Measurements from ENCODE around the gene UBAC1.
"Not testable (repeated sequence)": the region's sequence is repeated elsewhere in the genome, so short reads cannot be mapped to it uniquely, and the experiment has no call there.

UBAC1 gene

DNA sequence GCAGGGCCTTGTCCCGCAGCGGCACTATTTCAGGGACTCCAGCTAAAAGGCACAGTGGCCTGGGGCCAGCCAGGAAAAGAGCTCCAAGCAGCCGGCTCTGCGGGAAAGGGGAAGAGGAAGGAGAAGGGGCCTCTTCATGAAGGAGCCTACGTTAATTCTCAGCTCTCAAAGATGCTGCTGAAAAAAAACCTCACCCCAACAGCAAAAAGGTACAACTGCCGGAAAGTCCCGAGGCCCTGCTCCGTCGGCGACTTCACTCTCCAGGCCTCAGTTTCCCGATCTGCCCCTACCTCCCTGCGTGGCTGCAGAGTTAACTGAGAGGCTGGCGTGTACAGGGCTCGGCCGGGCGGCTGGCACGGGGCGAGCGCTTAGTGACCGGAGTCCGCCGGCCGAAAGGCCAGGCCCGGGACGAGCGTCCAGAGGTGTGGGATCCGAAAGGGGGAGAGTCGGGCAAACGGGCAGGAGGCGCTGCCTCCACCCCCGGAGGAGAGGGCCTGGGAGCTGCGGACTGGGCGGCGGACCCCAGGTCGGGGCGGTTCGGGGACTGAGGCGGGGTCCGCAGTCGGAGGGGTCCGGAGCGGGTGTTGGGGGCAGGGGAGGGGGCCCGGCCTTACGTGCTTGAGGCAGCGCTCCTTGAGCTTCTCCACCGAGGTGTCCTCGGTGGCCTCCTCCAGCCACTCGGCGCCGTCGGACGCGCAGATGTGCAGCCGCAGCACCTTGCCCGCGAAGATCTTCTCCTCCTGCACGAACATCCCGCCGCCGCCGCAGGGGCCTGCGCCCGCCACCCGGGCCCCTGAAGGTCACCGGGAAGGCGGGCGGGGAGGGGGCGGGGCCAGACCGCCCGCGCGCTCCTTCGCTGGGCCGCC is 529 bp downstream of the UBAC1 start:
- no peak for DNase-seq (ENCODE audit: low read depth in 2 of 2)

DNA sequence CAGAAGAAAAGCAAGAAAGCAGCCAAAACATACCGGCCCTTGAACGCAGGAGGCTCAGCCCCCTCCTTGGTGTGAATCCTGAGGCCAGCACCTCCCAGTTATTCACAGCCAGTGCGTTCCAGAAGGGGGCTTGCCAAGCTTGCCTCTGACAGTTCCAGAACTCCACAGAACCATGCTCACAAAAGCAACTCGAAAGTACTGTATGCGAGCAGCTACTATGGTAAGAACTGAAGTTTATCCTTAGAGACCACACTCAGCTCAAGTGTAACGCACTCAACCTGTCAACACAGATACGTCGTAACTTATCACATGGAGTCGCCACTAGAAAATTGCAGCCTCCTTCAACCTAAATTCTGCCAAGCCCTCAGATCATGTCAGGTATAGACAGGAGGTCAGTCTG is 1.4 kb downstream of the UBAC1 start:
- DNase-seq (ENCODE audit: low read depth in 2 of 2), result no peak

DNA sequence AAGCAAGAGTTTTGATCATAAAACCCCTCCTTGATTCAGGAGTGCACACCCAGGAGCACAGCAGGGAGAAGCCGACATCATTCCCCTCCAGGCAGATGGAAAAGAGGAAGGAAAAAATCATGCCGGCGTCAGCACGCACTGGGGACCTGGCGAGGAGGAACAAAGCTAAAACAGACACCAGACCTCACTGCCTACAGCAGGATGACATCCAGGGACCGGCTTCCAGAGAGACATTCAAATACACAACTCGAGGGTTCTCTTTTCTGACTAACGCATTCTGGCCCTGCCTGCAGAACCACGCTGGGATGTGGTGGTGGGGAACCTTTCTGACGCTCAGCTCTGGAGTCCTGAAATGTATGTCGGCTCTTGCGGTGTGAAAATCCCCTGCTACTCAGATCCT is 2.7 kb downstream of the UBAC1 start:
- DNase-seq (ENCODE audit: low read depth in 2 of 2), result no peak

DNA sequence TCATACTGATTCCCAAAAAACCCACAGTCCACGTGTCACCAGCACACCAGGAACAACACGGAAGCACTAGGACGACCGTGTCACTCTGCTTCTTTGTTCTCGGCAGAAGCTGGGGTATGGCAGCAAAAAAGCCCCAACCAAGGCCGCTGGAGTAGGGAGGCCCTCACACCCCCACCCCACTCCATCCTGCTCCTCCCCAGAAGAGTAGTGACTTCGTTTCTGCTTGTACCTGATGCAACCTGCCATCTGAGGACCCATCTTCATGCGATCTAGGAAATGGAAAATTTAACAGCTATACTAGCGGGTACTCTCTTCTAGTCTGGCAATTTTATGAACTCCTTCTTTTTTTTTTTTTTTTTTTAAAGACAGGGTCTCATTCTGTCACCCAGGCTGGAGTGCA is 3.7 kb downstream of the UBAC1 start:
- no peak for DNase-seq (ENCODE audit: low read depth in 2 of 2)

DNA sequence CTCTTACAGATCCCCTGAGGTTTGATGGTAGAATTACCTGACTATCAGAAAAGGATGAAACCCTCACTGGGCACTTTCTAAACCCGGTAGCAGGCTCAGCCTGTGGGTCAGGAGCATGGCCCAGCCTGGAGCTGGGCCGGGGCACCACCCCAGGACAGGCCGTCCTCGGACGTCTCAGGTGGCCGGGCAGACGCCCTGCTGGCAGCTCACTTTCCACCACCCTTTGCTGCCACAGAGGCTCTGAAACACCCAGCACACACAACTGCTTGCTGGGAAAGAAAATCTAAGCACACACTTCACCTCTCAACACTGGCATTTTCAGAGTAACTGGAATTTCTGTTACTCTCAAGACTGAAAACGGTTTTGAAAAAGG is 4.4 kb downstream of the UBAC1 start:
- DNase-seq (ENCODE audit: low read depth in 2 of 2), result no peak

DNA sequence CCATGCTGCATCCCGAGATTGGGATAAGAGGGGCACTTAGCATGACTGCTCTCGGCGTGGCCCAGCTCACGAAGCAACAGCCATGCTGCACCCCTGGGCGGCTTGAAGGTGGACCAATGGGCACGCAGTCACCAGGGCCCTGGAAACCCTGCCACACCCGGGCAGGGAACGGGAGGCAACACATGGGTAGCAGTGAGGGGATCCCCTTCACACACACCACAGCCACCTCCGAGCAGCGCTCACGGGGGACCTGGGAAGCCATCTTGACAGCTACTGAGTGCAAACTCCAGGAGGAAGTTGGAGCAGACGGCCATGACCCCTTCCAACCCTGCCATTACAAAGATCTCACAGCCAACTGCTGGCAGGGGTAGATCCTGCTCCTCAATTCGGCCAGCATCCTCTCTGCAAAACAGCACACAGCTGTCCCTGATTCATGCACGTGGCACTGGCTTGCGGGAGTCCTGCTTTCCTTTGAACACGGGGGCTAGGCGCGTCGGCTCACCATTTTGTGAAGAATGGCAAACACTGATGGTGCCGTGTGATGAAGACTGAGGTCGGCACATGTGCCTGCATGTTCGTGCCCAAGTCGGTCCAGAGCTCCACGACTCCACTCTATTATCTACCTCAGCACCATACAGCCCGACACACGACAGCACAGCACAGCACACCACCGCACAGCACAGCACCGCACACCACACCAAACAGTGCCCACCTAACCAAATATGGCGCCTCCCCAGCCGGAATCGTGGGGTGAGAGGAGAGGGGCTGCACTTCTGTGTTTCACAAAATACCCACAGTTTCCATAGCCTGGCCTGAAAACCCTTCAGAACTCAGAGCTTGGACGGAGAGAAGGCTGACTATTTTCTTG is 5.0 kb downstream of the UBAC1 start:
- no peak for DNase-seq (ENCODE audit: low read depth in 2 of 2)

DNA sequence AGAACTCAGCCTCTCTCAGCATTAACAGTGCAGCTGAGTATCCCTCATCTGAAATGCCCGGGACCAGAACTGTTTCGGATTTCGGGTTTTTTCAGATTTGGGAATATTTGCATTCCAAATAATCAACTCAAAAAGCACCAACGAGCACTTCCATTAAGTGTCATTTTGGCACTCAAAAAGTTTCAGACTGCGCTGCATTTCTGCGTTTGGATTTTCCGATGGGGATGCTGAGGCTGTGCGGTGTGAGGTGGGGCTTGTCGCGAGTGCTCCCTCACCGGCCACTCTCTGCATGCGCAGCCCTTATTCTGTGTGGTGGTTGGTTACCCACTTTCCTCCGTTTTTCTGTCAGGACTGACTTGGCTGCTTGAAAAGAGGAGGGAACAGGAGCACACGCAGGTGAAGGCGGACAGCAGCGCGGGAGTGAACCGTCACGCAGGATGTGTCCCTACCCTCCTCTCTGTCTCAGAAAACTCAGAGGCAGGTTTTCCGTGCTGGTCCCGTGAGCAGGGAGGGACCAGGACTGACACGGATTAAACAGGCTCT is 8.4 kb downstream of the UBAC1 start:
- no peak for DNase-seq (ENCODE audit: low read depth in 2 of 2)

DNA sequence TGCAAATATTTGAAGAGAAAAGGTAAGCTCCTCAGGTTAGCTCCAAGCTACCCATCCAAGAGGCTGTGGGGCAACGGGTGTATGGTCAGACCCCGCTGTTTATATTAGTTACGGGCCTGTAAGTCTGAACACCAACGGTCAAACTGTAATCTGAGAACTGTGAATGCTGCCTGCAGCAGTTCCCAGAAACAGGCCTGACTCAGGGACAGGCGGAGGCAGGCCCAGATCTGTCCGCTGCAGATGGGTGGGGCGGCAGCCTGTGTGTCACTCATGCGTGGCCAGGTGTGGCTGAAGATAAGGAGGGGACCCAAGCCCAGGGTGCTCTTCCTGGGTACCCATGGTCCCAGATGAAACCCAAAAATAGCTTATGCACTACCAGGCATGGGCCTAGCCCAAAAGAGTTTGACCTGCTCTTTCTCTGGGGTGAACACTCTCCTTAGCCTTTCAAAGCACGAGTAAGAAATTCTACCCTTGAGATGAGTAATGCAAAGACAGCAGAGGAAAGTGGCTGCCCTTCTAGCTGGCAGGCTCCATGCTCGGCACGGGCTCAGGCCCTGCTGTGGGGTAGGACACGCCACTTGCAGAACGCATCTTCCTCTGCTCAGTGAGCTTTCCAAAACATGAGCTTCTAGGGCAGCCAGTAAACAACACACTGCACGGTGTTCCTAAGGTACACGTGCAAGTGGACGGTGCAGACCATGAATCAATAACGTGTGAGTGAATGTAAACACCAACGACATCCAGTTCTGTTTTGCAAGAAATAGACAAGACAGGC is 9.1 kb downstream of the UBAC1 start:
- DNase-seq (ENCODE audit: low read depth in 2 of 2), result no peak

DNA sequence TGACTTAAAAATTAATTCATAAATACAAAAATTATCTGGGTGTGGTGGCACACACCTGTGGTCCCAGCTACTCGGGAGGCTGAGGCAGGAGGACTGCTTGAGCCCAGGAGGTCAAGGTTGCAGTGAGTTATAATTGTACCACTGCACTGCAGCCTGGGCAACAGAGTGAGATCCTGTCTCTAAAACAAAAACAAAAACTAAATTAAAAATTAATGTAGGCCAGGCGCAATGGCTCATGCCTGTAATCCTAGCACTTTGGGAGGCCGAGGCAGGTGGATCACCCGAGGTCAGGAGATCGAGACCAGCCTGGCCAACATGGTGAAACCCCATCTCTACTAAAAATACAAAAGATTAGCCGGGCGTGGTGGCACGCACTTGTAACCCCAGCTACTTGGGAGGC is 9.9 kb downstream of the UBAC1 start:
- not testable (repeated sequence) for DNase-seq (ENCODE audit: low read depth in 2 of 2)

DNA sequence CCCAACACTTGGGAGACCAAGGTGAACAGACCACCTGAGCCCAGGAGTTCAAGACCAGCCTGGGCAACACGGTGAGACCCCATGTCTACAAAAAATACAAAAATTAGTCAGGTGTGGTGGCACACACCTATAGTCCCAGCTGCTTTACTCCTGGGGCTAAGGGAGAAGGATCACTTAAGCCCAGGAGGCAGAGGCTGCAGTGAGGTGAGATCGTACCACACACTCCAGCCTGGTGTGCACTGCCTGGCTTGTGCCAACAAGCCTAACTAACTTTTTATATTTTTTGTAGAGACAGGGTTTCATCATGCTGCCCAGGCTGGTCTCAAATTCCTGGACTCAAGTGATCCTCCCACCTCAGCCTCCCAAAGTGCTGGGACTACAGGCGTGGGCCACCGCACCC is 10.3 kb downstream of the UBAC1 start:
- not testable (repeated sequence) for DNase-seq (ENCODE audit: low read depth in 2 of 2)

DNA sequence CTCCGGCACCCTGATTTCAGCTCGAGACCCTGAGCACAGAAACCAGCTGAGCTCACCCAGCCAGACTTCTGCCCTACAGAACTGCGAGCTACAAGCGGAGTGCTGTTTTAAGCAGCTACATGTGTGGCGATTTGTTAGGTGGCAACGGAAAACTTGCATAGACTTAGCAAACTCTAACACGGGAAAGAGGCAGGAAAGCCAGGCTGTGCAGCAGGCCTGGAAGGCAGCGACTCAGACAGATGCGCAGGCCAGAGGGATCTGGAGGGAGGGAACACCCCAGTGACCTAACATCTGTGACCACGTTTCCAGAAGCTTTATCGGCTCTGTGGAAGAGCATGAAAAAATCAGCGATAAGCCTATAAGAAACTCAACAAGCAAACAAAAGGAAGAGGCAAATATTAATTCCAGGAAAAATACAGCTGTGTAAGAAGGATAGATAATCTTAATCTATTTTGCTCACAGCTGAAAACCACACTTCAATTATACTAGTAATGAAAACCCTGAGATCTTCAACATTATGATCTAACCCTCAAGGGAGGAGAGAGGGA is 11.0 kb downstream of the UBAC1 start:
- DNase-seq (ENCODE audit: low read depth in 2 of 2), result no peak

DNA sequence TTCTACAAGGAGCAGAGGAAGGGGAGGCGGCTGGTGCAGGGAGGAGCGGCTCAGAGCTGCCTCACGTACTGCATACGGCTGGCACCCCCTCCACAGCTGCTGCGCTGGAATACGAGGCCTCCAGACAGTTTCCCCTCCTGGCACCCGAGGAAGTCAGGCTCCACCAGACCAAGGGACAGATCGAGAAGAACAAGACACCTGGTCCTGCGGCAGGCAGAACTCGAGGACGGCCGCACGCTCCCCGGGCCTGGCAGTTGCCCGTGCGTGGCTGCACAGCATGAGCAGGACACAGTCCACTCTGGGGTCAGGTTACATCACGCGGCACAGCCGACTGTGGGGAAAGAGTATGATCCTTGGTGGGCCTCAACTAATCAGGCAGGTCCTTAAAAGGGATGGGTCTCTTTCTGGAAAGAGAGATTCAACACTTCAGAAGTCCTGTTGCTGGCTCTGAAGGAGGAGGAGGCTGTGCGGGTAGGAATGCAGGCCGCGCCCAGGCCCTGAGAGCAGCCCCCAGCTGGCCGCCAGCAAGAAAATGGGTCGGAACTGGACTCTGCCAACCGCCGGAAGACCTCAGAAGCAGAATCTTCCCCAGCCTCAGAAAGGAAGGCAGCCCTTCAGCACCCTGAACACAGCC is 11.6 kb downstream of the UBAC1 start:
- DNase-seq (ENCODE audit: low read depth in 2 of 2), result no peak

DNA sequence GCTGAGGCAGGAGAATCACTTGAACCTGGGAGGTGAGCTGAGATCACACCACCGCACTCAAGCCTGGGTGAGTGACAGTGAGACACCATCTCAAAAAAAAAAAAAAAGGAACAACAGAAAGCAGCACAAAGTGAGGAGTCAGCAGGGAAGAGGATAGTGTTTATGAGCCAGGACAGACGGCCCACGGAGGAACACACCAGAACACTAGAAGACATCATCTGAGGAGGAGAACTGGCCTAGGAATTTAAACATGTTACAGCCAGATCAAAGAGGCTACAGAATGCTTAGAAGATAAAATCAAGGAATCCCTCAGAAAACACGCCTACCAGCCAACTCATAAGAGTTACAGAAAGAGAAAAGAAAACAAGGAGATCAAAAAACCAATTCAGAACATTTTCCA is 12.2 kb downstream of the UBAC1 start:
- no peak for DNase-seq (ENCODE audit: low read depth in 2 of 2)

DNA sequence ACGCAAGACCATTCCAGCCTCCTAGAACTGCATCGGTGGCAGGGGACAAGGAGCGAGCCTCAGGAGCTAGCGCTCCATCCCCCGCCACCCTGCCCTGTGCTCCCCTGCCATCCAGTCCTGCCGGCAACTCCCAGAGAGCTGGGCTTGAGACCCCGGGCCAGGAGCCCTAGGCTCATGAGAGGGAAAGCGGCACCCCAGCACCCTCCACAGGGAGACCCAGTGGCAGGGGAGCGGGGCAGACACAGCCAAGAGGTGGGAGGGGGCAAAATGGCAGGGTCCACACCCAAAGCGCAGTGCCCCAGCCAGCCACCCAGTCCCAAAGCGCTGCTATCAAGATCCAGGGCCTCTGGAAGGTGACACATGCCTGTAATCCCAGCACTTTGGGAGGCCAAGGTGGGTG is 12.7 kb downstream of the UBAC1 start:
- DNase-seq (ENCODE audit: low read depth in 2 of 2), result no peak

DNA sequence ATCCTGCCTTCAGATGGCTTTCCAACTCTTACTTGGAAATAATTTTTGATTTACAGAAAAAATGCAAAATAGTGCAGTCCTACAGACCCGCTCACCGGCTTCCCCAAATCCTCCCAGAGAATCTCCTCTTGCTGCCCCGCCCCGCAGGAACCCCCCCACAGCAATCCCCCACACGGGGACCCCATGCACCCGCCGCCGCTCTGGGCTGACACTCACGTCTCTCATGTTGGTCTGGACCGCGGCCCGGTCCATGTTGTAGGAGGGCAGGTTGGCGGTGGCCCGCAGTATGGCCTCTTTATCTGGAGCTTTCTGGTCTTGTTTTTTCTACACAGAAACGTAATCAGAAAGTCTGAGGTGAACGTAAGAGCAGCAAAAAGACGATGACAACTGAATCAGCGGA is 13.6 kb downstream of the UBAC1 start:
- no peak for DNase-seq (ENCODE audit: low read depth in 2 of 2)

DNA sequence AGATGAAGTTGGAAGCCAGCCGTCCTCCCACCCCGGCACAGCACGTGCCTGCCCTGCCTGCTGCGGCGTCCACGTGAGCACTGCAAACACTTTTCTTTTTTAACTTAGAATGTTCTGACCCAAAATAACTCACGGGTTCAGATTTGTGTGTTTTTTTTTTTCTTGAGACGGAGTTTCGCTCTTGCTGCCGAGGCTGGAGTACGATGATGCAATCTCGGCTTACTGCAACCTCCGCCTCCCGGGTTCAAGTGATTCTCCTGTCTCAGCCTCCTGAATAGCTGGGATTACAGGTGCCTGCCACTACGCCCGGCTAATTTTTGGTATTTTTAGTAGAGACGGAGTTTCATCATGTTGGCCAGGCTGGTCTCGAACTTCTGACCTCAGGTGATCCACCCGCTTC is 14.1 kb downstream of the UBAC1 start:
- not testable (repeated sequence) for DNase-seq (ENCODE audit: low read depth in 2 of 2)

DNA sequence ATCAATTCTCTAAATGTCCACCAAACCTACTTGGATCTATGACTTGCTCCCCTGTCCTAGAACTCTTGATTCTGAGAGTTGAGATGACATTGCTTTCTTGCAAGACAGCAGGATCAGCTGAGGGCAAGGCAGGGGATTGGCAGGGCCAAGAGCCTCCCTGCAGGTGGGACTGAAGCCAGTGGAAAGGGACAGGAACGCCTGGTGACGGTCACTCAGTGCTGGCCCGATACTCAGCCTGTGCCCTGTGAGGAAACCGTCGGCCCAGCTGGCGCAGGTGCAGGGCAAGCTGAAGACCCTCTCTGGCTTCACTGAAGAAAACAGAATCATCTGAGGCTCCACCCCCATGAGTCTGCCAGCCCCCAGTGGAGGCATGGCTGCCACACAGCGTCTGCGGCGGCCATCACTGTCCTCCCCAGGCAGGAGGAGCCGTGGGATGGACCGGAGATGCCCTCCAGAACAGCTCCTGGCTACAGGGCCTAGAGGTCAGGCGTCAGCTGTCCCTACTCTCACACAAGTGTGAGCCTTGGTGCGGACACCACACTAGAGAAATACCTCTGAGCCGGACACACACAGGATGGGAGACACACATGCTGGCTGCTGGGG is 14.7 kb downstream of the UBAC1 start:
- DNase-seq (ENCODE audit: low read depth in 2 of 2), result no peak

DNA sequence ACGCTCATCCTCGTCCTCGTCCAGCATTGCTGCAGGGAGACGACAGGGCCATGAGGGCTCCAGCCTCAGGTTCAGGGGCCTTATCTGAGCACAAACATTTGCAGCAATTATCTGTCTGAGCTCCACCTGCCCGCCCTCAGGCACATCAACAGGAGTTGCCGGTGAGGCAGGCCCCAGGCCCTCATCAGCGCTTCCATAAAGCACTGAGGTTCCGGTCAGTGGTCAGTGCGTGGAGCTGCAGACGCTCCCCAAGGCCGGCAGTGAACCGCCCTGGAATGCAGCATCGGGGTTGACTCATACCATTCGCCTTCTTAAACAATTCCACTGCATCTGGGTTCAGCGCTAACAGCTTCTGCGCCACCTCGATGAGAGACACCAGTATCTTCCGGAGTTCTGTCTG is 15.2 kb downstream of the UBAC1 start:
- no peak for DNase-seq (ENCODE audit: low read depth in 2 of 2)

DNA sequence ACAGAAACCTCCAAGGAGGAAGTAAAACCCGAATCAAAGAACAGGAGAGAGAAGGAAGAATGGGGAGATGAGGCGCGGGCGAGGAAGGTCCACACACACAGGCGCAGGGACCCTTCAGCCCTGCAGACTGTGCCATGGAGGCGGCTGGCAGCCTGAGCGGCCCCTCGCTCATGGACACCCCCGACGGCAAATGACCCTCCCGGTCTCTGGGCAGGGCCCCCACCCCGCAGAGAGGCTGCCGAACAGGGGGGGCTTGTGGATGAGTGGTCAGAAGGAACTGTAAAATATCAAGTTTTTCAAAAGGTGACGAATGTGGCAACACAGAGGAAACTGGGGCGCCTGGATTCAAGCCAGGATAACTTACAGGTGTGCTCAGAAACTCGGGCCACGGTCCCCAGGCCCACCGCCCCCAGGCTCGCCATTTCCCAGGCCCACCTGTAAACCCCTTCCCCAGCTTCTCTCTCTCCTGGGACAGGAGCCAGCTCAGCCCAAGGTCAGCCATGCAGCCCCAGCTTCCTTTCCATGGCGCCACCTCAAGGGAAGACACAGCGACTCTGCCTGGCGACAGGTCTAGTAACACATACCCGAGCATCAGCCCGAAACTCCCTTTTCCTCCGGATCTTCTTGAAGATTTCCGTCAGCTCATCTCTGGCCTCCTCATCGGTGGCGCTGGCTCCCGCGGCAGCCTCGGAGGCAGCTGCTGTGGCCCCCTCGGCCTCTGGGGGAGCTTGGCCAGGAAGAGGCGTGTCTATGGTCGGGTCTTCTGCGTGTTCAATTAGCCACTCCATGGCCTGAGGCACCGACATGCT is 16.5 kb downstream of the UBAC1 start:
- DNase-seq (ENCODE audit: low read depth in 2 of 2), result no peak

DNA sequence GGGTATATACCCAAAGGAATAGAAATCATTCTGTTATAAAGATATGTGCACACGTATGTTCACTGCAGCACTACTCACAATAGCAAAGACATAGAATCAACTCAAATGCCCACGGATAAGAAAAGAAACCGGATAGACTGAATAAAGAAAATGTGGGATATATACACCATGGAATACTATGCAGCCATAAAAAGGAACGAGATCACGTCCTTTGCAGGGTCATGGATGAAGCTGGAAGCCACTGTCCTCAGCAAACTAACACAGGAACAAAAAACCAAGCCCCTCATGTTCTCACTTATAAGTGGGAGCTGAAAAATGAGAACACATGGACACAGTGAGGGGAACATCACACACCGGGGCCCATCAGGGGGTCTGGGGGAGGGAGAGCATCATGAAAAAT is 17.6 kb downstream of the UBAC1 start:
- DNase-seq (ENCODE audit: low read depth in 2 of 2), result not testable (repeated sequence)
